ENCODE results near the gene EIF4B. TPM values are rescaled to one million over a fixed set of nuclear protein-coding genes. Genes with fewer than 3 reads are reported as not detected.
A peak's percentile ranks its signal among the peaks of the same experiment; 100 is the strongest.

EIF4B gene
- total and polyA plus RNA-seq, 2 of the 13 experiments (the other 11 are each of a cell fraction or from before 2014, with no cell fraction given), result 416 to 548 TPM

DNA sequence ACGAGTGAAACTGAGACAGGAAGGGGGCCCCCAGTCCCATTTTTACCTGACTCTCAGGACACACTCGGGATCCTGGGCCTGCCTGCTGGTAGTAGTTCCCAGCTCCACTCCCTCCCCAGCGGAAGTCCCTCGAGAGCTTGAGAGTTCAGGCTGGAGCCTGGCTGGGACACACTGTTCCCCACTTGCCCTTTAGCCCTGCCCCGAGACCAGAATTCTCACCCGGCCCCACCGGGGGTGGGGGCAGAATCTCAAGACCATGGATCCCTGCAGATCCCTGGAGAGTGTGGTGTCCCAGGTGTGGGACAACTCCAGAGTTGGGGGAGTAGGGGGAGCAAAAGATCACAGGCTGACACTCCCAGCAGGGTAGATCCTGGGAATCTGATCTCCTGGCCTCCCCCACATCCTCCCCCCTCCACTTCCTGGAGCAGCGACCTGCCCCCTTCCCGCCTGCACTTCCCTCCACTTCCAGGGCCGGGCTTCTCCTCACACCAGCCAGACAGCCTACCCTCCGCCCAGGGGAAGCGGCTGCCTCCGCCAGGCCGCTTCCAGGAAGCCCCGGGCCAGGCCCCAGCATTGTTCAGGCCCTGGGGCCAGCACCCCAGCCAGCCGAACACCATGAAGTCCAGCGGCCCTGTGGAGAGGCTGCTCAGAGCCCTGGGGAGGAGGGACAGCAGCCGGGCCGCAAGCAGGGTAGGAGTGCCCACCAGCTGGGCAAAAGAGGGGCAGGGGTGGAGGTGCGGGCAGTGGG, 43.5 kb downstream of the EIF4B start, which contains the start of gene TNS2:
Gene TNS2 (plus strand): TSS at position 495 of the 748 bp plus-strand sequence. CDS start 121 bp downstream, at position 616.
- Histone ChIP-seq H3K9ac (ENCODE audit: insufficient read depth, low read depth, low read length) (peak within 1 kb of the TSS; percentile 77), H3K4me2 (ENCODE audit: low read depth, low read length) (peak within 1 kb of the TSS; percentile 95), H2AFZ (ENCODE audit: low read length) (peak within 1 kb of the TSS; percentile 57), H4K20me1 (ENCODE audit: insufficient read depth, low read length) (no peaks in the 10 kb centered on the region), H3K4me3 (replicated peaks in 1 of 3; ENCODE audit: insufficient read depth in 1 of 3, low read depth in 2 of 3, low read length in 3 of 3) (peak within 1 kb of the TSS; percentile 59 to 80 (median 74)), H3K27me3 (ENCODE audit: control insufficient read depth in 1 of 2, insufficient read depth in 2 of 2, low read length in 2 of 2) (no peaks in the 10 kb centered on the region; a peak in 1 of 5 replicates), H3K79me2 (ENCODE audit: insufficient read depth, low read length) (peaks cover 18% of the 10 kb centered on the region), H3K4me1 (ENCODE audit: insufficient read depth, low read length) (peaks cover 75% of the 10 kb centered on the region), H3K9me3 (ENCODE audit: low read length) (no peaks in the 10 kb centered on the region), H3K36me3 (replicated peaks in 1 of 2; ENCODE audit: control insufficient read depth in 1 of 2, insufficient read depth in 2 of 2, low read length in 2 of 2) (no peaks in the 10 kb centered on the region), H3K27ac (ENCODE audit: extremely low read length, insufficient read depth, low read length) (peak within 1 kb of the TSS; percentile 89)
- POLR2A ChIA-PET, result interaction anchor here (0.8 to 8.3 kb wide), 8 partner anchors 11 to 145 kb away, joined by 3 to 83 read pairs (median 20); partner anchors contain the start of genes EIF4B, IGFBP6, KRT8 and SOAT2
- DNase-seq (ENCODE audit: low spot score) (peak; percentile 72), FAIRE-seq (peak; percentile 51), ATAC-seq (peak; percentile 37)
- no TSS peak for BruUV-seq (replicated peaks)
- CTCF ChIA-PET (ENCODE audit: low intra/inter-chr PET ratio, low total read pairs), result no interaction called here
- in situ Hi-C loops (cut with HindIII; ENCODE audit: extremely low pct_ligation_motif_present, low pct_unique_long_range_greater_than_20kb), result no loop called here
- intact Hi-C loops (cut with micrococcal nuclease; ENCODE audit: unreplicated experiment), result no loop called here
- 0% methylated on average over 8 of the region's 20 CpGs for WGBS (ENCODE audit: low lambda C conversion rate)
- TF ChIP-seq NCOA2 (CRISPR knock-in tag; IDR thresholded peaks at IDR 0.05), result peak; percentile 8; the same call in 1 of the 2 replicates
- peak in 1 of 2 experiments; percentile 28; a peak in 1 of 4 replicates for TF ChIP-seq REST (IDR thresholded peaks at IDR 0.05; ENCODE audit: borderline replicate concordance in 1 of 2, low read depth in 1 of 2, low read length in 2 of 2)
- peak; percentile 26; the same call in 1 of the 2 replicates for TF ChIP-seq MEF2D (CRISPR knock-in tag; IDR thresholded peaks at IDR 0.05)
- TF ChIP-seq HIVEP1 (CRISPR knock-in tag; IDR thresholded peaks at IDR 0.05), result peak; percentile 63; the same call in 1 of the 2 replicates
- peak; percentile 70; the same call in 1 of the 2 replicates for TF ChIP-seq MTA1 (CRISPR knock-in tag; IDR thresholded peaks at IDR 0.05; ENCODE audit: borderline replicate concordance)
- TF ChIP-seq ZNF343 (CRISPR knock-in tag; IDR thresholded peaks at IDR 0.05), result peak; percentile 88
- peak; percentile 5; the same call in 1 of the 2 replicates for TF ChIP-seq POGZ (CRISPR knock-in tag; IDR thresholded peaks at IDR 0.05)
- peak; percentile 53 for TF ChIP-seq HDAC2 (CRISPR knock-in tag; IDR thresholded peaks at IDR 0.05)
- TF ChIP-seq ARNT2 (CRISPR knock-in tag; IDR thresholded peaks at IDR 0.05; ENCODE audit: low read depth), result no peak; the same call in 1 of the 2 replicates
- no peak for TF ChIP-seq JARID2 (CRISPR knock-in tag; IDR thresholded peaks at IDR 0.05; ENCODE audit: insufficient replicate concordance)
- no peak for TF ChIP-seq HNF1A (IDR thresholded peaks at IDR 0.05; ENCODE audit: low read depth)
- no peak; the same call in 1 of the 2 replicates for TF ChIP-seq HNF1A (CRISPR knock-in tag; IDR thresholded peaks at IDR 0.05; ENCODE audit: borderline replicate concordance)
- TF ChIP-seq ZNF317 (CRISPR knock-in tag; IDR thresholded peaks at IDR 0.05), result 0 out of 2 replicates have a peak, but pooled peaks have one; percentile 42
- peak in 1 of 2 experiments; percentile 64; a peak in 2 of 4 replicates for TF ChIP-seq KLF16 (CRISPR knock-in tag; IDR thresholded peaks at IDR 0.05)
- TF ChIP-seq RBFOX2 (IDR thresholded peaks at IDR 0.05; ENCODE audit: low read depth, low read length), result peak; percentile 88
- no peak for TF ChIP-seq ZNF570 (CRISPR knock-in tag; IDR thresholded peaks at IDR 0.05; ENCODE audit: borderline replicate concordance)
